Measurements from ENCODE around the gene PRKG1. TPM values are rescaled to one million over a fixed set of nuclear protein-coding genes. Genes with fewer than 3 reads are reported as not detected.

PRKG1 gene
- total RNA-seq, 1 donor from 2014 or later = not detected

GRCh38 chr10:52326382-52326781, 1252.1 kb downstream of the PRKG1 start:
- intact Hi-C loops (cut with micrococcal nuclease) = no loop called here

DNA sequence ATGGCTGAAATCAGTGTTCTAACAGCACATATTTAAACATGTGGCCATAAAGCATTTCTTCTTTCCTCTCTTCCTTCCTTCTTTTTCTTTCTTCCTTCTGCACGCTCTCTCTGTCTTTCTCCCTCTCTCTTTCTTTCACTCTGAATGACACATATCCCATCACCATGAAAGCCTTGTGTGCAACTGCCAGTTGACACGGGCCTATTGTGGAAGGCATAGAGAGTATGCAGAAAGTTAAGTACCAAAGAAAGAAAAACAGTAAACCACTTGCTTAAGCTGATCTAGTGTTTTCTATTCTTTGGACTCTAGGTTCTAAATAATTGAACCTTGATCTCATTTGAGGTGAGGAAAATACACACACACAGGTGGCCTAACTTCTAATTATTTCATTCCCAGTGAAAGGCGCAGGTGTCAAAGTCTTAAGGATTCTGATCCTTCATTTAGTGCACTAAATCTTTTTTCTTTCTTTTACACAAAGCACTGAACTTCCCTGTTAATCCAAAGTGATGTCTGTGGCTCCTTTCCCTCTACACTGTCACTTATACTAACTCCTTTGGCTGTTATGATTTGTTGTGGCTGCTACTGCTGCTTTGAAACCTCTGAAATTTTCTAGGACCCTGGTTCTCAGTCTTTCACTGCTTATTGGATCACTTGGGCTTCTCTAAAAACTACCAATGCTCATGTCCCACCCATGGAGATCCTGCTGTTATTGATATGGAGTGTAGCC, 1257.5 kb downstream of the PRKG1 start:
- intact Hi-C loops (cut with micrococcal nuclease) = no loop called here

DNA sequence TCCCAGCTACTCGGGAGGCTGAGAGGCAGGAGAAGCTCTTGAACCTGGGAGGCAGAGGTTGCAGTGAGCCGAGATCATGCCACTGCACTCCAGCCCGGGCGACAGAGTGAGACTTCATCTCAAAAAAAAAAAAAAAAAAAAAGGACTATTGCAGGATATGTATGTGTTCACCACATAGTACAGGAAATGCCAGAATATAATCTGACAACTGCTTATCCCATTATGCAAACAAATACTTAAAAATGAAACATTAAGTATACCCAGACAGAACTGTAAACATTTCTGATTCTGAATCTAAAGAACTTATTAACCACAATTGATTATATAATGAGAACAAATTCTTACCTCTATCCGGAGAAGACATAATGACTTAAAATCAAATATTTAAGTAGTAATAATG, 1258.5 kb downstream of the PRKG1 start:
- intact Hi-C loops (cut with micrococcal nuclease) = no loop called here

- intact Hi-C loops (cut with micrococcal nuclease) = no loop called here
These were observed 1260.3 kb downstream of the PRKG1 start for GRCh38 chr10:52334595-52334994.

- intact Hi-C loops (cut with micrococcal nuclease) = no loop called here
These were observed 1261.4 kb downstream of the PRKG1 start for GRCh38 chr10:52335665-52336064.

DNA sequence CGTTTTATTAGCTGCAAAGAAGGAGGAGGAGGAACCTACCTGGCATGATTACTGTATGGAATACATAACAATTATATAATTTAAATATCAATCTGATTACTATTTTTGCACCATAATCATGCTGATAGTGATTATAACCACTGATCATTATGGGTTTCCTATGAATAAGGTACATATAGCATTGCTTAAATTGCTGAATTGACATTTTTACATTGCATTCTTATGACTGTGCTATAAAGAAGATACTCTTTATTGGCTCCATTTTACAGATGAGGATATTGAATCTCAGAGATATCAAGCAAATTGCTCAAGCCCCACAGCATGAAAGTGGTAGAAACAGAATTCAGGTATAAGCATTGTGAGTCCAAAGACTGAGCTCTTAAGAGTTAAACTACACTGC, 1262.9 kb downstream of the PRKG1 start:
- intact Hi-C loops (cut with micrococcal nuclease) = no loop called here

- intact Hi-C loops (cut with micrococcal nuclease) = no loop called here
These were observed 1269.2 kb downstream of the PRKG1 start for GRCh38 chr10:52343439-52343838.

DNA sequence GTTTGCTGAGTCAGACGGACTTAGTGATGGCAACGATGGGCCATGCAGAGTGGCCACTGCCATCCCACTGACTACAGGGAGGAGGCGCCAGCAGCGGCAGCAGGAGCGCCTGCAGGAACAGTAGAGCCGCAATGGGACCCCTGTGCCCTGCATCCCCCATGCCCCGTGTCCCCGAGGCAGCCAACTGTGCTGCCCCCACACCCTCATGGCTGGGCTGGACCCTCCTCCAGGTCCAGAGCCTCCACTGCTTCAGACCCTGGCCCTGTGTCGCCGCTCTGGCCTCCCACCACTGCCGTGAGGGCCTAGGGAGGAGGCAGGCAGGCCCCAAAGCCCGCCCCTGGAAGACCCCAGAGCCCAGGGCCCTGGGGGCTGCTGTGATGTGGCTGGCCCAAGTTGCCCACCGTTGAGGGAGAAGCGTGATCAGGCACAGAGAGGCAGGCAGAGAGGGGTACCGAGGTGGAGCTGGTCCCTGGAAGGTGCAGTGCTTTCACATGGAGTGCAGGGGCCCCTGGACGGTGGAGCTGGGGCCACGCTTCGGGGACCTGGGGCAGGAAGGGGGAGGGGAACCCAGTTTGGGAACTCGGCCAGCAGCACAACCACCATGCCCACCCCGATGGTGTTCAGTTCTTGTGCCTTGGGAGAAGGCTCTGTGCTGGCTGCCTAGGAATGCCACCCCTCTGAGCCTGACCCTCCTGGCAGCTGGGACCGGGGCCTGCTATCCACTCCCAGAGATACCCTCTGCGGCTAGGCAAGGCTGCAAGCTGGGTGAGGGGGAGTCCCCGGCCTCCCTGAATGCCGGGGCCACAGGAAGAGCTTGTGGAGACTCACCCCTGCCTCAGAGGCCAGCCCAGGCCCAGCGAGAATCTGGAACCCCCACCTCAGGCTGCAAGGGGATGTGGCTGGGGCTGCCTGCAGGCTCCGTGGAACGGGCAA, 1272.4 kb downstream of the PRKG1 start:
- intact Hi-C loops (cut with micrococcal nuclease) = no loop called here

DNA sequence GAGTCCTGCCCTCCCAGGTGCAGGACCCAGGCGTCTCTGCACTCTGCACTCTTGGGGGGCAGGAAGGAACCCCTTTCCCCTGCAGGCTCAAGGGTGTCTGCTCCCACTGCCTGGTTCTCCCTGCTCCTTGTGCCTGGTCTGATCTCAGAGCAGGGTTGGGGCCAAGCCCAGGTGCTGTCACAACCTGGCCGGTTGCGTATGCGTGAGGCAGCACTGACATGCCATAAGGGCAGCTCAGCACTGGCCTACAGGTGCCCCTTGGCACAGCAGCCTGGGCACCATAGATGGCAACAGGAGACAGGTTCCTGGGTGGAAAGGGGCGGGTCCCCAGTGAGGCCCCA, 1273.0 kb downstream of the PRKG1 start:
- intact Hi-C loops (cut with micrococcal nuclease) = no loop called here

Other genes with a start within 250 kb of the PRKG1 start
- gene A1CF, start 188.9 kb upstream of the PRKG1 start, total RNA-seq = not detected in 2 replicates

Data from T-helper 1 cell treated with Interleukin-12 subunit alpha and Interleukin-12 subunit beta and Interleukin-4 antibody, amounts not matched to agents 30 ng/mL and 1 ng/mL, for 36 hours (primary cell).